HFFc6 (cell line): ENCODE data around the gene APMAP. TPM values are rescaled to one million over a fixed set of nuclear protein-coding genes. Genes with fewer than 3 reads are reported as not detected.

ENCODE experiments used
- DNase-seq: peaks from one replicate; pipeline ENCODE4 v3.0.0-alpha.2; 2018
- H3K27ac Mint-ChIP-seq: 2 replicates; pipeline ENCODE4 v1.8.0; 2020; ENCODE audit warnings: mild to moderate bottlenecking, mixed read lengths
- H3K27me3 Mint-ChIP-seq: 2 replicates; pipeline ENCODE4 v1.8.0; 2021; ENCODE audit warnings: mild to moderate bottlenecking, moderate library complexity, mixed read lengths; ENCODE audit not compliant: insufficient read depth
- H3K36me3 Mint-ChIP-seq: 2 replicates; pipeline ENCODE4 v1.8.0; 2021; ENCODE audit warnings: low read depth, mixed read lengths
- H3K4me1 Mint-ChIP-seq: 2 replicates; pipeline ENCODE4 v1.8.0; 2020; ENCODE audit warnings: low read depth, mixed read lengths
- H3K4me3 Mint-ChIP-seq: 2 replicates; pipeline ENCODE4 v1.8.0; 2020; ENCODE audit warnings: mild to moderate bottlenecking, moderate library complexity, mixed read lengths
- H3K9me3 Mint-ChIP-seq: 2 replicates; pipeline ENCODE4 v1.8.0; 2020; ENCODE audit warnings: mild to moderate bottlenecking, mixed read lengths
- total RNA-seq, 6 experiments: library from RNA; stranded (reverse); fragmentation: NEBNext Ultra II Directional; extraction: Animal tissue kit (Norgen Biotek cat#: 25700); gene quantifications; 2 replicates in 1 of 6; 3 replicates in 5 of 6; pipeline ENCODE4 v1.2.3, GENCODE V29; 2021
- TF ChIP-seq, protein P1 (sequence below): fragments of 200-600 bp; sonication (generic); IDR thresholded peaks from 2 replicates; pipeline ENCODE4 v1.5.0; 2021; ENCODE audit warnings: antibody characterized with exemption, mild to moderate bottlenecking

The APMAP gene
- total RNA-seq, 6 experiments from 2014 or later: 119 to 137 (median 129) TPM

GRCh38 chr20:24918579-24919566, 73.7 kb downstream of the APMAP start:
- no peak for DNase-seq
- Mint-ChIP-seq H3K27ac (no peak overlapping the region), H3K36me3 (no peaks in the 10 kb centered on the region), H3K27me3 (peaks cover 22% of the 10 kb centered on the region), H3K4me1 (peaks cover 16% of the 10 kb centered on the region), H3K9me3 (no peaks in the 10 kb centered on the region), H3K4me3 (no peak overlapping the region)
- TF ChIP-seq, protein P1, sequence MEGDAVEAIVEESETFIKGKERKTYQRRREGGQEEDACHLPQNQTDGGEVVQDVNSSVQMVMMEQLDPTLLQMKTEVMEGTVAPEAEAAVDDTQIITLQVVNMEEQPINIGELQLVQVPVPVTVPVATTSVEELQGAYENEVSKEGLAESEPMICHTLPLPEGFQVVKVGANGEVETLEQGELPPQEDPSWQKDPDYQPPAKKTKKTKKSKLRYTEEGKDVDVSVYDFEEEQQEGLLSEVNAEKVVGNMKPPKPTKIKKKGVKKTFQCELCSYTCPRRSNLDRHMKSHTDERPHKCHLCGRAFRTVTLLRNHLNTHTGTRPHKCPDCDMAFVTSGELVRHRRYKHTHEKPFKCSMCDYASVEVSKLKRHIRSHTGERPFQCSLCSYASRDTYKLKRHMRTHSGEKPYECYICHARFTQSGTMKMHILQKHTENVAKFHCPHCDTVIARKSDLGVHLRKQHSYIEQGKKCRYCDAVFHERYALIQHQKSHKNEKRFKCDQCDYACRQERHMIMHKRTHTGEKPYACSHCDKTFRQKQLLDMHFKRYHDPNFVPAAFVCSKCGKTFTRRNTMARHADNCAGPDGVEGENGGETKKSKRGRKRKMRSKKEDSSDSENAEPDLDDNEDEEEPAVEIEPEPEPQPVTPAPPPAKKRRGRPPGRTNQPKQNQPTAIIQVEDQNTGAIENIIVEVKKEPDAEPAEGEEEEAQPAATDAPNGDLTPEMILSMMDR: peak; percentile 68; the same call in 1 of the 2 replicates

DNA sequence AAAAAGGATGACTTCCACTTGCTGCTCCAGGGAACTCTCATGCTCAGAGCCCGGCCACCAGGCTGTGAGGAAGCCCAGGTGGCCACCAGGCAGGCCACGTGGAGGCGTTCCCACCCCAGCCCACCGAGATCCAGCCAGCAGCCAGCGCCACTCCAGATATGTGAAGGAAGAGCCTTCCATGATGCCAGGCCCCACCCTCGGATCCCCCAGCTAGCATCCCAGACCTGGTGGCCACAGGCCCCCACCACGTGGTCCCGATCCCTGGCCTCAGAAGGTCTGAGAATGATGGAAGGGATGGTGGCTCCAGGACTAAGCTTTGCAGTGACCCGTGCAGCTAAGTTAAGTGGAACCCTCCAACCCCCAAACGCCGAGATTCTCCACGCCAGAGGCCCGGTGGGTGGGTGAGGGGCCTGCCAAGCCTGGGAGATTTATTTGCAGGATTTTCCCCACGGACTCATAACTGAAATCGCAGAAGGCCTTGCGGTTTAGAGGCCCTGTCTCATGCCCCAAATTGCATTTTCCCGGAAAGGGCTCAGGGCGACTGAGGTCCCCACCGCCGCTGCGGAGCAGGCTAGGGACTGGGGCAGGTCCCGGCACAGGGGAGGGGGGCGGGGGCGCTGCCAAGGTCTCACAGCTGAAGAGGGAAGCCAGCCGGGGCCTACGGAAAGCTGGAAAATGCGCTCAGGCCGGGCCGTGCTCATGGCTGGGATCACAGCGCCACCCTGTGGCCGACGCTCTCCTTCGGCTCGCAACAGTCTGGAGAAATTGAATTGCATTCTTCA, 74.6 kb downstream of the APMAP start:
- Mint-ChIP-seq H3K27ac (no peak overlapping the region), H3K9me3 (no peaks in the 10 kb centered on the region), H3K27me3 (peaks cover 24% of the 10 kb centered on the region), H3K4me3 (peak overlapping the region; percentile 24; the same call in 1 of the 2 replicates), H3K36me3 (no peaks in the 10 kb centered on the region), H3K4me1 (peaks cover 16% of the 10 kb centered on the region)
- DNase-seq: peak; percentile 25
- TF ChIP-seq, protein P1: peak; percentile 98

DNA sequence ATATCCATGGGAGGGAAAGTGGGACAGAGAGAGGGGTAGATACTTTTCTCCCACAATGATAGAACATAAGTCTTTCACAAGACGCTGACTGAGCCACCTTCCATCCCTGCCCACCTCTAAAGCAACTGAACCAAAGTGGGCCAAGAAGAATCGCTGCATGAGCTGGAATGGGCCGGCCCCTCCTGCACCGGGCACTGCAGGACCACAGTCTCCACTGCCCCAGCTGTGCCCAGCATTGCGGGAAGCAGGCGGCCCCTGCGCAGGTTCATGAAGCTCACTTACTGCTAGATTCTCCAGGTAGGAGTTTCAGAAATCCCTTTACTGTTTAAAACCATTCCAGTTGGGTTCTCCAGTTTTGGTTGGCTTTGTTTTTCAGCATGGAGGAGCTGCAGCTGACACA, 75.5 kb downstream of the APMAP start:
- Mint-ChIP-seq H3K4me3 (no peak overlapping the region), H3K36me3 (no peaks in the 10 kb centered on the region)

DNA sequence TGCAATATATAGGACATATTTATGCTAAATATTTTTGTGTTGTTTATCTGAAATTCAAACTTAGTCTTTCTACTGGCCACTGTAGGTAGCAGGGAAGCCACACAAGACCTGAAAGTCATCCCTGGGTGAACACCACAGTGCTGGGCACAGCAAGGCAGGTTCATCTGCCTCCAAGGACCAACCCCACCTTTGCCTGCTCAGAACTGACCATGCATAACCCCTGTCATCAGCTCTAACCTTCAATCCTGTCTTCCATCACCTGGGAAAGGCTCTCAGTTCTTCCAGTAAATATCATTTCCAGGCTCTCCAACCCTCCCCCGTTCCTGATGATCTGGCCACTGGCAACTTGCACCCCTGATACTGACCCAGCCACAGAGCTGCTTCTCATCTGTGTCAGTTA, 76.1 kb downstream of the APMAP start:
- no peak for DNase-seq
- H3K27ac Mint-ChIP-seq: no peak overlapping the region
- TF ChIP-seq, protein P1: no peak

More for the DNA sequence above, 75.5 kb downstream of the APMAP start:
- Mint-ChIP-seq H3K27me3 (peaks cover 26% of the 10 kb centered on the region), H3K9me3 (no peaks in the 10 kb centered on the region), H3K4me1 (peaks cover 16% of the 10 kb centered on the region), H3K27ac (no peak overlapping the region)
- TF ChIP-seq, protein P1: no peak
- DNase-seq: no peak

GRCh38 chr20:24915892-24916291, 76.7 kb downstream of the APMAP start:
- DNase-seq: no peak
- Mint-ChIP-seq H3K4me3 (no peak overlapping the region), H3K9me3 (no peaks in the 10 kb centered on the region), H3K27me3 (peaks cover 29% of the 10 kb centered on the region), H3K27ac (no peak overlapping the region), H3K36me3 (no peaks in the 10 kb centered on the region), H3K4me1 (peaks cover 16% of the 10 kb centered on the region)
- TF ChIP-seq, protein P1: no peak

More for the DNA sequence above, 76.1 kb downstream of the APMAP start:
- Mint-ChIP-seq H3K36me3 (no peaks in the 10 kb centered on the region), H3K9me3 (no peaks in the 10 kb centered on the region), H3K4me1 (peaks cover 16% of the 10 kb centered on the region), H3K4me3 (no peak overlapping the region), H3K27me3 (peaks cover 29% of the 10 kb centered on the region)
